Epithelial cell of esophagus (primary cell): ENCODE results near the gene CCDC178.

Experiments
- DNase-seq: peaks from one replicate; pipeline ENCODE4 v3.0.0; 2010; ENCODE audit warnings: low read depth
- H3K4me3 ChIP-seq: 2 replicates; pipeline ENCODE4 v1.5.1; 2011; ENCODE audit warnings: mild to moderate bottlenecking, low read length, control low read depth
- TF ChIP-seq, protein P1 (sequence below): IDR thresholded peaks from 2 replicates; pipeline ENCODE4 v1.5.1; 2011; ENCODE audit warnings: low read depth, mild to moderate bottlenecking, low read length, control low read depth, inconsistent platforms; ENCODE audit not compliant: insufficient read depth; ENCODE audit errors: missing control alignments

The CCDC178 gene

DNA sequence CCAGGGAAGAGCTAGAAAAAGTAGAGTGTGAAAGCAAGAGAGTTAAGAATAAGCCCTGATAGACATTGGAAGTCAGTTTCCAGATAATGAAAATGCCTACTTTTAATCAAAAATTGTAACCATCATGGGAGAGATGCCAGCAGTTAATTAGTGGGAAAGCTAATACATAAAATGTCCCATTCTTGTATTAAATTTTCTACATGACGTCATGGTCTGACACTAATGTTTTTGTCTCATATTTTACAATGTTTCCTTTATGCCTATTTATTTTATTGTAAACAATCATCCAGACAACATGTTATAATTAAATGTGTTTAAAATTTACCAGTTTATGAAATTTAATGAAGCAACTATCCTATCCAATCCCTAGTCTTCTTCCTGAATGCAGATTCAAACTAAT lies 26.3 kb upstream of the CCDC178 start:
- no peak overlapping the region for H3K4me3 ChIP-seq
- TF ChIP-seq, protein P1, sequence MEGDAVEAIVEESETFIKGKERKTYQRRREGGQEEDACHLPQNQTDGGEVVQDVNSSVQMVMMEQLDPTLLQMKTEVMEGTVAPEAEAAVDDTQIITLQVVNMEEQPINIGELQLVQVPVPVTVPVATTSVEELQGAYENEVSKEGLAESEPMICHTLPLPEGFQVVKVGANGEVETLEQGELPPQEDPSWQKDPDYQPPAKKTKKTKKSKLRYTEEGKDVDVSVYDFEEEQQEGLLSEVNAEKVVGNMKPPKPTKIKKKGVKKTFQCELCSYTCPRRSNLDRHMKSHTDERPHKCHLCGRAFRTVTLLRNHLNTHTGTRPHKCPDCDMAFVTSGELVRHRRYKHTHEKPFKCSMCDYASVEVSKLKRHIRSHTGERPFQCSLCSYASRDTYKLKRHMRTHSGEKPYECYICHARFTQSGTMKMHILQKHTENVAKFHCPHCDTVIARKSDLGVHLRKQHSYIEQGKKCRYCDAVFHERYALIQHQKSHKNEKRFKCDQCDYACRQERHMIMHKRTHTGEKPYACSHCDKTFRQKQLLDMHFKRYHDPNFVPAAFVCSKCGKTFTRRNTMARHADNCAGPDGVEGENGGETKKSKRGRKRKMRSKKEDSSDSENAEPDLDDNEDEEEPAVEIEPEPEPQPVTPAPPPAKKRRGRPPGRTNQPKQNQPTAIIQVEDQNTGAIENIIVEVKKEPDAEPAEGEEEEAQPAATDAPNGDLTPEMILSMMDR = no peak
- DNase-seq = no peak

DNA sequence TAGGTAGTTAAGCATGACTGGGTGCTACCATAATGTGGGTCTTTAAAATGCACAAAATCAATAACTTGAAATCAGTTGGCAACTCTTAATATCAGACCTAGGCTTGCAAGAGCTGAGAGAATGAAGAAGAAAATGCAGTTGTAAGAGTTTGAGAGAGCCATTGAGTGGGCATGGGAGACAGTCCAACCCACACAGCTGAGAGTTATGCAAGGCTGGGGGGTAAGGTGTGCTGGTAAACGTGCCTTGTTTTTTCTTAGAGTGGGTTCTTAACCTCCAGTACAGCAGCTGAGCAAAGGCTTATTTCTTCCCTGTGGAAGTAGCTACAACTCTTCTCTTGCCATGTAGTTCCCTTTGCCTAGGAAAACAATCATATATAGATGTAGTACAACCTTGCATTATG lies 20.2 kb upstream of the CCDC178 start:
- TF ChIP-seq, protein P1 = no peak
- H3K4me3 ChIP-seq = no peak overlapping the region
- no peak for DNase-seq

DNA sequence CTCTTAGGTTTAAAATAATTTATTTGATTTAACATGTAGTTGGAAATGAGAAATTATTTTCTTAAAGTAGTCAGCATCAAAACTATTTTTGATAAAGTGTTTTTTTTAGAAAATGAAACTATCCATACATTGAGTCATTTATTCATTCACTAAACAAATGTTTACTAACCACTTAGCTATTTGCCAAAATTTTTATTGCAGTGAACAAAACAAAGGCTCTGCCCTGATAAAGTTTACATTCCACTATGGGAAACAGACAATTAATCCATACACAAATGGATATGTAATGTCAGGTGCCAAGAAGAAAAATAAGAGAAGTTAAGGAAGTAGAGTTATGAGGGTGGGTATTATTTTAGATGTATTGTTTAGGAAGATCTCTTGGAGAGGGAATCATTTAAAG lies 19.1 kb upstream of the CCDC178 start:
- DNase-seq = no peak
- H3K4me3 ChIP-seq = no peak overlapping the region
- TF ChIP-seq, protein P1 = no peak

DNA sequence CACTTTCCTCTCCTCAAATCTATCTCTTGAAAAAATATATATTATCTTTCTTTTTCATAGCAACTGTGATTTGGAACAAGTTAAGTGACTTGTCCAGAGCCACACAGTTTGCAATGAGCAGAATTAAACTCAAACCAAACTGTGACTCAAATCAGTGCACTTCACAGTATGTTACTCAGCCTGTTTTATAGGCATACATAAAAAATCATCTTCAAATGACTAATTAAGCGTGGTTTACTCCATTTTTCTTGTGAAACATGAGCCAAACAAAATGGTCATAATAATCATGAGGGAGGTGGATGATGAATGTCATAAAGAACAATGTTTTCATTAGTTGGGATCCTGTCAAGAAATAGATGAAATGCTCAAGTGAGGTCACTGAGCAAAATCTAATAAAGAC lies 6.1 kb upstream of the CCDC178 start:
- H3K4me3 ChIP-seq = no peak overlapping the region
- DNase-seq = peak; percentile 13
- TF ChIP-seq, protein P1 = no peak

DNA sequence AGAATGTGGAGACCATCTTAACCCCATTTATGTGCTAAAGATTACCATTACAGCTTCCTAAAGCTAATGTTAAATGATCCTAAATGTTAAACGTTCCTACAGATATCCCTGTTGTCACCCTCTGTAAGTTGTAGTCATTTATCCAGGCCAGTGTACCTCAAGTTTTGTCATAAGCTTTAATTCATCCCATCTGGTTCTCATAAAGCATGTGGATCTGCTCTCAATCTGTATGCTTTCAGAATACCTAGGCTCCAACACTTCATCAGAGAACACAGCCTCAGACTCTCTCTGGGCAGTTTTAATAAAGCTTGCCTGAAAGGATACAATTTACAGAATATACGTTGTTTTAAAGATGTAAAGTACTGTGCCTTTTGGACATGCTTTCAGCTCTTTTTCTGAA lies 4.2 kb upstream of the CCDC178 start:
- TF ChIP-seq, protein P1 = no peak
- no peak for DNase-seq
- no peak overlapping the region for H3K4me3 ChIP-seq

DNA sequence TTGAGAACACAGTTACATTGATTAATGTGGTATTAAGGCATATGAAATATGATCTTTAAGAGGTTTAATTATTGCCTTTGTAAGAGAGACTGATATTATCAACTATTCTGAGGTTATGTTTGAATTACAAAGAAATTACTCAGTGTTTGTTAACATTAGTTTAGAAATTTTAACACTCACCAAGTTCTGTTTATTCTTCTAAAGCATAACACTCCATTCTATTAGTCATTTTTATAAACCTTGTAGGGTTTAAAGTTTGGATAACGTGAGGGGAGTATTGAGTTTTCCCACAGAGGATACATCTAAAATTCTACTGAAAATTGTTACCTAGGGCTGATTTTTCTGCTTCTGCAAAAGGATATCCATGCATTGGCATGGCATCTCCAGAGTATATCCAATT lies 7.7 kb downstream of the CCDC178 start:
- no peak overlapping the region for H3K4me3 ChIP-seq
- TF ChIP-seq, protein P1 = no peak
- no peak for DNase-seq

DNA sequence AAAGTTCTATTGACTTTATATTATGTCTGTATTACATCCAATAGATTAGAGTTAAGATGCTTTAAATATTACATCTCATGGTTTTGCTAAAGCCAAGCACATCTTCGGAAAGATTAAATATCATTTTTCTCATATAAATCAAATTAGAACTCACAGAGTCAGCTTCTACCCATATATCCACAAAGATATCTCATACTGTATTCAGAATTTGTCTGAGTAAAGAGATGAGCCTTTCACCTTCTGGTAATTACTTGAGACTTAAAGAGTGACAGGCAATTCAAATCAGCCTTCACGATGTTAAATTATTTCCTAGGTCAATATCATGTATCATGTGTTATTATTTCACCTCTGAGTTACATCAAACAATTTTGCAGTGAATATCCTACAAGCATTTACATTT lies 13.0 kb downstream of the CCDC178 start:
- DNase-seq = no peak
- H3K4me3 ChIP-seq = no peak overlapping the region
- TF ChIP-seq, protein P1 = no peak
